Peyer's patch (tissue), 4 donors: Measurements from ENCODE around the gene RPA1.

Experiments used
- POLR2A ChIP-seq, 2 donors: fragments of 450-650 bp; IDR thresholded peaks; one replicate each; pipeline ENCODE4 v1.5.1; 2017; ENCODE audit warnings: antibody characterized with exemption in 2 of 2, mild to moderate bottlenecking in 2 of 2, moderate library complexity in 2 of 2
- TF ChIP-seq, protein P1 (sequence below), 6 experiments: fragments of 450-650 bp in 4 of 6; fragments of 200-600 bp in 2 of 6; sonication (generic) in 1 of 6; IDR thresholded peaks; one replicate each; pipeline ENCODE4 v1.5.1; 2017 to 2019; ENCODE audit warnings: antibody characterized with exemption in 6 of 6, mild to moderate bottlenecking in 3 of 6, moderate library complexity in 1 of 6

GRCh38 chr17:1909985-1910384 is 80.2 kb downstream of the RPA1 start:
- TF ChIP-seq, protein P1, sequence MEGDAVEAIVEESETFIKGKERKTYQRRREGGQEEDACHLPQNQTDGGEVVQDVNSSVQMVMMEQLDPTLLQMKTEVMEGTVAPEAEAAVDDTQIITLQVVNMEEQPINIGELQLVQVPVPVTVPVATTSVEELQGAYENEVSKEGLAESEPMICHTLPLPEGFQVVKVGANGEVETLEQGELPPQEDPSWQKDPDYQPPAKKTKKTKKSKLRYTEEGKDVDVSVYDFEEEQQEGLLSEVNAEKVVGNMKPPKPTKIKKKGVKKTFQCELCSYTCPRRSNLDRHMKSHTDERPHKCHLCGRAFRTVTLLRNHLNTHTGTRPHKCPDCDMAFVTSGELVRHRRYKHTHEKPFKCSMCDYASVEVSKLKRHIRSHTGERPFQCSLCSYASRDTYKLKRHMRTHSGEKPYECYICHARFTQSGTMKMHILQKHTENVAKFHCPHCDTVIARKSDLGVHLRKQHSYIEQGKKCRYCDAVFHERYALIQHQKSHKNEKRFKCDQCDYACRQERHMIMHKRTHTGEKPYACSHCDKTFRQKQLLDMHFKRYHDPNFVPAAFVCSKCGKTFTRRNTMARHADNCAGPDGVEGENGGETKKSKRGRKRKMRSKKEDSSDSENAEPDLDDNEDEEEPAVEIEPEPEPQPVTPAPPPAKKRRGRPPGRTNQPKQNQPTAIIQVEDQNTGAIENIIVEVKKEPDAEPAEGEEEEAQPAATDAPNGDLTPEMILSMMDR (IDR thresholded peaks at IDR 0.05) = no peak
- no peak for TF ChIP-seq POLR2A (IDR thresholded peaks at IDR 0.05)
